A673 (cell line): Measurements from ENCODE around the gene SYTL3.

Source experiments
- EZH2 ChIP-seq: fragments of 200-600 bp; sonication (generic); IDR thresholded peaks from 2 replicates; pipeline ENCODE4 v1.6.1; 2017; ENCODE audit warnings: borderline replicate concordance, low read depth, mild to moderate bottlenecking, mixed read lengths, antibody characterized with exemption, low read length; ENCODE audit not compliant: poor library complexity, severe bottlenecking
- TF ChIP-seq, protein P1 (sequence below): fragments of 300-800, 200-600 bp; sonication (generic); conservative IDR thresholded peaks from 2 replicates; pipeline ENCODE4 v1.5.1; 2017; ENCODE audit warnings: low read depth, mild to moderate bottlenecking, antibody characterized with exemption, low read length, moderate library complexity, mixed read lengths

DNA sequence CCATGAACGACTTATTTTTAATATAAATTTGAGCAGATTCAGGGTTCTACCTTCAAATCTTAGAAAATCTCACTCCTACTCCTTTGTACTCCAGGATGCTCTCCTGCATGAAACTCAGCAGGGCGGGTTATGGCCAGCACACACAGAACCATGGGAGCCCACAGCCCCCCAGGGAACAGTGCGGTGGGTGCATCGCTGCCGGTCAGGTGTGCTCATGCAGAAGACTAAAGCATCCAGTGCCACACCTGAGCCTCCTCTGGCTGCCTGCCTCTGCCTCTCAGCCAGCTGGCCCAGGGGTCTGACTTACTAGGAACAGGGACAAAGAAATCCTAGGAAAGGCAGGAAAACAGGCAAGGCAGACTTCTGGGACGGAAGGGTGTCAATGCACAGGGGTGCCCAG is 137.5 kb downstream of the SYTL3 start:
- TF ChIP-seq, protein P1, sequence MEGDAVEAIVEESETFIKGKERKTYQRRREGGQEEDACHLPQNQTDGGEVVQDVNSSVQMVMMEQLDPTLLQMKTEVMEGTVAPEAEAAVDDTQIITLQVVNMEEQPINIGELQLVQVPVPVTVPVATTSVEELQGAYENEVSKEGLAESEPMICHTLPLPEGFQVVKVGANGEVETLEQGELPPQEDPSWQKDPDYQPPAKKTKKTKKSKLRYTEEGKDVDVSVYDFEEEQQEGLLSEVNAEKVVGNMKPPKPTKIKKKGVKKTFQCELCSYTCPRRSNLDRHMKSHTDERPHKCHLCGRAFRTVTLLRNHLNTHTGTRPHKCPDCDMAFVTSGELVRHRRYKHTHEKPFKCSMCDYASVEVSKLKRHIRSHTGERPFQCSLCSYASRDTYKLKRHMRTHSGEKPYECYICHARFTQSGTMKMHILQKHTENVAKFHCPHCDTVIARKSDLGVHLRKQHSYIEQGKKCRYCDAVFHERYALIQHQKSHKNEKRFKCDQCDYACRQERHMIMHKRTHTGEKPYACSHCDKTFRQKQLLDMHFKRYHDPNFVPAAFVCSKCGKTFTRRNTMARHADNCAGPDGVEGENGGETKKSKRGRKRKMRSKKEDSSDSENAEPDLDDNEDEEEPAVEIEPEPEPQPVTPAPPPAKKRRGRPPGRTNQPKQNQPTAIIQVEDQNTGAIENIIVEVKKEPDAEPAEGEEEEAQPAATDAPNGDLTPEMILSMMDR, result no peak
- TF ChIP-seq EZH2, result no peak
